PC-9 (cell line): ENCODE results near the gene CCL19.

Experiments used
- EZH2 ChIP-seq: fragments of 200-600 bp; sonication (generic); IDR thresholded peaks from 2 replicates; pipeline ENCODE4 v1.8.0; 2017; ENCODE audit warnings: antibody characterized with exemption, low read depth
- TF ChIP-seq, protein P1 (sequence below): fragments of 200-600 bp; sonication (generic); conservative IDR thresholded peaks from 2 replicates; pipeline ENCODE4 v1.6.1; 2017; ENCODE audit warnings: mixed run types, antibody characterized with exemption, mild to moderate bottlenecking, moderate library complexity

DNA sequence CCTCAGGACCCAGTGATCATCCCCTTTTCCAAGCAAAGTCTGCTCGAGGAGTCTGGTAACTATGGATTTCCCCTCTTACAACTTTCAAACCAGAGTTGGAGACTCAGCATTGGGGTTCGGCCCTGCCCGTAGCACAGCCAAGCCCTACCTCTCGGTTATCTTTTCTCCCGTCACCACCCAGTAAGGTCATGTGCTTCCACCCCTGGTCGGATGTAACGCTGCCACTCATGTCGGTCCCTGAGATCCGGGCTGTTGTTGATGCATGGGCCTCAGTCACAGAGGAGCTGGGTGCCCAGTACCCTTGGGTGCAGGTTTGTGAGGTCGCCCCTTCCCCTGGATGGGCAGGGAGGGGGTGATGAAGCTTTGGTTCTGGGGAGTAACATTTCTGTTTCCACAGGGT lies 43.4 kb downstream of the CCL19 start:
- TF ChIP-seq EZH2: no peak
- TF ChIP-seq, protein P1, sequence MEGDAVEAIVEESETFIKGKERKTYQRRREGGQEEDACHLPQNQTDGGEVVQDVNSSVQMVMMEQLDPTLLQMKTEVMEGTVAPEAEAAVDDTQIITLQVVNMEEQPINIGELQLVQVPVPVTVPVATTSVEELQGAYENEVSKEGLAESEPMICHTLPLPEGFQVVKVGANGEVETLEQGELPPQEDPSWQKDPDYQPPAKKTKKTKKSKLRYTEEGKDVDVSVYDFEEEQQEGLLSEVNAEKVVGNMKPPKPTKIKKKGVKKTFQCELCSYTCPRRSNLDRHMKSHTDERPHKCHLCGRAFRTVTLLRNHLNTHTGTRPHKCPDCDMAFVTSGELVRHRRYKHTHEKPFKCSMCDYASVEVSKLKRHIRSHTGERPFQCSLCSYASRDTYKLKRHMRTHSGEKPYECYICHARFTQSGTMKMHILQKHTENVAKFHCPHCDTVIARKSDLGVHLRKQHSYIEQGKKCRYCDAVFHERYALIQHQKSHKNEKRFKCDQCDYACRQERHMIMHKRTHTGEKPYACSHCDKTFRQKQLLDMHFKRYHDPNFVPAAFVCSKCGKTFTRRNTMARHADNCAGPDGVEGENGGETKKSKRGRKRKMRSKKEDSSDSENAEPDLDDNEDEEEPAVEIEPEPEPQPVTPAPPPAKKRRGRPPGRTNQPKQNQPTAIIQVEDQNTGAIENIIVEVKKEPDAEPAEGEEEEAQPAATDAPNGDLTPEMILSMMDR: no peak
